ENCODE data around the gene PON1.
A peak's percentile ranks its signal among the peaks of the same experiment; 100 is the strongest.

The PON1 gene

GRCh38 chr7:95330204-95330960 is 6.0 kb upstream of the PON1 start:
- H3K4me3 ChIP-seq (ENCODE audit: control insufficient read depth, low read depth, low read length) = peak overlapping the region; percentile 20
- TF ChIP-seq, protein P1, sequence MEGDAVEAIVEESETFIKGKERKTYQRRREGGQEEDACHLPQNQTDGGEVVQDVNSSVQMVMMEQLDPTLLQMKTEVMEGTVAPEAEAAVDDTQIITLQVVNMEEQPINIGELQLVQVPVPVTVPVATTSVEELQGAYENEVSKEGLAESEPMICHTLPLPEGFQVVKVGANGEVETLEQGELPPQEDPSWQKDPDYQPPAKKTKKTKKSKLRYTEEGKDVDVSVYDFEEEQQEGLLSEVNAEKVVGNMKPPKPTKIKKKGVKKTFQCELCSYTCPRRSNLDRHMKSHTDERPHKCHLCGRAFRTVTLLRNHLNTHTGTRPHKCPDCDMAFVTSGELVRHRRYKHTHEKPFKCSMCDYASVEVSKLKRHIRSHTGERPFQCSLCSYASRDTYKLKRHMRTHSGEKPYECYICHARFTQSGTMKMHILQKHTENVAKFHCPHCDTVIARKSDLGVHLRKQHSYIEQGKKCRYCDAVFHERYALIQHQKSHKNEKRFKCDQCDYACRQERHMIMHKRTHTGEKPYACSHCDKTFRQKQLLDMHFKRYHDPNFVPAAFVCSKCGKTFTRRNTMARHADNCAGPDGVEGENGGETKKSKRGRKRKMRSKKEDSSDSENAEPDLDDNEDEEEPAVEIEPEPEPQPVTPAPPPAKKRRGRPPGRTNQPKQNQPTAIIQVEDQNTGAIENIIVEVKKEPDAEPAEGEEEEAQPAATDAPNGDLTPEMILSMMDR (conservative IDR thresholded peaks at IDR 0.05; ENCODE audit: control insufficient read depth, insufficient read depth, low read depth, low read length) = no peak
- DNase-seq (ENCODE audit: low read depth) = peak; percentile 37

- no peak for DNase-seq (ENCODE audit: low read depth)
- TF ChIP-seq, protein P1 (conservative IDR thresholded peaks at IDR 0.05; ENCODE audit: control insufficient read depth, insufficient read depth, low read depth, low read length) = no peak
- H3K4me3 ChIP-seq (ENCODE audit: control insufficient read depth, low read depth, low read length) = no peak overlapping the region
Measured at GRCh38 chr7:95327356-95327755, 3.0 kb upstream of the PON1 start.

- H3K4me3 ChIP-seq (ENCODE audit: control insufficient read depth, low read depth, low read length) = no peak overlapping the region
- no peak for DNase-seq (ENCODE audit: low read depth)
- TF ChIP-seq, protein P1 (conservative IDR thresholded peaks at IDR 0.05; ENCODE audit: control insufficient read depth, insufficient read depth, low read depth, low read length) = no peak
Measured at GRCh38 chr7:95323410-95324129, 762 bp downstream of the PON1 start.

- H3K4me3 ChIP-seq (ENCODE audit: control insufficient read depth, low read depth, low read length) = no peak overlapping the region
- TF ChIP-seq, protein P1 (conservative IDR thresholded peaks at IDR 0.05; ENCODE audit: control insufficient read depth, insufficient read depth, low read depth, low read length) = no peak
- peak; percentile 50 for DNase-seq (ENCODE audit: low read depth)
Measured at GRCh38 chr7:95322854-95323253, 1.5 kb downstream of the PON1 start.

- no peak overlapping the region for H3K4me3 ChIP-seq (ENCODE audit: control insufficient read depth, low read depth, low read length)
- no peak for DNase-seq (ENCODE audit: low read depth)
- TF ChIP-seq, protein P1 (conservative IDR thresholded peaks at IDR 0.05; ENCODE audit: control insufficient read depth, insufficient read depth, low read depth, low read length) = no peak
Measured at GRCh38 chr7:95322396-95322795, 1.9 kb downstream of the PON1 start.

GRCh38 chr7:95321720-95322119 is 2.6 kb downstream of the PON1 start:
- TF ChIP-seq, protein P1 (conservative IDR thresholded peaks at IDR 0.05; ENCODE audit: control insufficient read depth, insufficient read depth, low read depth, low read length) = no peak
- DNase-seq (ENCODE audit: low read depth) = no peak
- no peak overlapping the region for H3K4me3 ChIP-seq (ENCODE audit: control insufficient read depth, low read depth, low read length)

Measured in fibroblast of mammary gland (primary cell).